ENCODE data around the gene VAV1.
"Not testable (repeated sequence)": the region's sequence is repeated elsewhere in the genome, so short reads cannot be mapped to it uniquely, and the experiment has no call there.

VAV1 gene

DNA sequence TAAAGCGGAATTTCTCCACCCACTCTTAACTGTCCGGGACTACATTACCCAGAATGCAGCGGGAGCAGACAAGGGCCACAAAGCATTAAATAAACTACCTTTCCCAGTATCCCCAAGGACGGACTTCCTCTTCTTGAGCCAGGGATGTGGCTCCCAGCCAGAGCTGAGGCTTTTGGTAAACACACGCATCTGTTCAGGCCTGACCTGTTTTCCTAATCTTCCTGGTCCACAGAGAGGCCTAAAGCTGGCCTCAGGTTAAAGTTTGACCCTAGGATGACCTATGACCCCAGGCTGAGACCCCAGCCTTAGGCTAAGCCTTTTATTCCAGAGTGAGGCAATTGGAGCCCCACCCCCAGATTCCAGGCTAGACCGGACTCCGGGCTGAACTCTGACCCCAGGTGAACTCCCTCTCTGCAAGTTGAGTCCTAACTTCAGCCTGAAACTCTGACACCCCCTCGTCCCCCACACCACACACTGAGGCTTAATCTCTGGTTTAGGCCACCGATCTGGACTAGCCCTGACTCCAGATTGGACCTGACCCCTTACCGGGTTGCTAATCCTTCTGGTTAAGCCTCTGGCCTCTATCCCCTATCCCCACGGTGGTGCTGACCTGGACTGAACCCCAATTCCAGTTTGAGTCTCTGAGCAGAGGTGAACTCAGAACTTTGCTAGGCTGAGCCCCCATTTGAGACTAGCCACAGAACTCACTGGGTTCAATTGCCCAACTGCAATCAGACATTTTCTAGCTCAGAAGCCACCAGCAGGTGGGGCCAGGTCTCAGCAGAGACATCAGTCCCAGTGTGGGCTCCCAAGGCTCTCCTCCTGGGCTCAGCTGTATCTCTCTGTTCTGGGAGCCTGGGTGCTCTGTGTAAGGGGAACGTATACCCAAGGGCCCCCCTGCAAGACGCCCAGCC is 34.4 kb upstream of the VAV1 start:
- peak; percentile 82 for DNase-seq

DNA sequence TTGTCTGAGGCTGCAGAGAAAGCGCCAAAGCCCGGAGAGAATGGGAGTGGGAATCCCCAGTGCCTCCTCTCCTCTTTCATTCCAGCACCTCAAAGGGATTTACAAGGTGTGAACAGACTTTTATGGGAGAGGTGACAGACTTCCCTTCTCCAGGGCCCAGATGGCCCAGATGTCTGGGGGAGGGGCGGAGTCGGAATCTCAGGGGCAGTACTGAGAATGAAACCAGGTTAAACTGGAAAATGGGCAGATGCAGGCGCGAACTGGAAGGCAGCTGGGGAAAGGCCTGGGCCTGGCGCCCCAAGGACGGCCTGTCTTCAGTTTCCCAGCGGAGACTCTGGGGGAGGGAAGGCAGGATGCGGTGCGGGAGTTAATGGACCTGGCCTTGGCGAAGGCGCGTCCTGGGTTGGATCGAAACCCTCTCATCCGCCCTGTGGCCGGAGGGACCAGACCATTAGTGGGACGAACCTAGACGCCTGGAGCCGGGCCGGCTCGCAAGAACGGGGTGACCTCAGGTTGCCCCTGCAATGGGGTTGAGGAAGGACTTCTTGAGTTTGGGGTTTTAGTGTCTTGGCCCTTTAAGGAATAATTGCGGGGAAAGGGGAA is 33.6 kb upstream of the VAV1 start:
- no peak for DNase-seq

DNA sequence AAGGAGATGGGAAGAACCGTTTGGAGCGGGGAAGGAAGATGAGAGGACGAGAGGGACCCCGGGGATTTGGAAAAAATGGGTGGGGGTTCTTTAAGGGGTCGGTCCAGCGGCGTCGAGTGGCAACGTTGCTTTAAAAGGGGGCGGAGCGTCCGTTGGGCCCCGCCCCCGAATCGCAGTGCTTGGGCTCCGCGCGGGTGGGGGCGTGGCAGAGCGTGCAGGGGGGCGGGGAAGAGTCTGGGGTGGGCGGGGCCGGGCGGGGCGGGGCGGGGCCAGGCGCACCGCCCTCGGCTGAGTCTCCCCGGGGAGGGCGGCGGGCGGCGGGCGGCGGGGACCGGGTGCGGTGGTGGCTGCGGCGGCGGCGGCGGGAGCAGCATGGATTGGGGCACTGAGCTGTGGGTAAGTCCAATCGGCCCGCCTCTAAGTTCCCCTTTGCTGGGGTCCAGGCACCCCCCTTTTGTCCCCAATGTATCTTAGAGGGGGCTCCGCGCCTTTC is 33.1 kb upstream of the VAV1 start, which contains the start of gene TRIP10:
Gene TRIP10, plus strand, starts transcription at position 291 of the 493 bp plus-strand sequence. Its CDS starts 82 bp downstream, at position 373.
- DNase-seq: peak; percentile 87

DNA sequence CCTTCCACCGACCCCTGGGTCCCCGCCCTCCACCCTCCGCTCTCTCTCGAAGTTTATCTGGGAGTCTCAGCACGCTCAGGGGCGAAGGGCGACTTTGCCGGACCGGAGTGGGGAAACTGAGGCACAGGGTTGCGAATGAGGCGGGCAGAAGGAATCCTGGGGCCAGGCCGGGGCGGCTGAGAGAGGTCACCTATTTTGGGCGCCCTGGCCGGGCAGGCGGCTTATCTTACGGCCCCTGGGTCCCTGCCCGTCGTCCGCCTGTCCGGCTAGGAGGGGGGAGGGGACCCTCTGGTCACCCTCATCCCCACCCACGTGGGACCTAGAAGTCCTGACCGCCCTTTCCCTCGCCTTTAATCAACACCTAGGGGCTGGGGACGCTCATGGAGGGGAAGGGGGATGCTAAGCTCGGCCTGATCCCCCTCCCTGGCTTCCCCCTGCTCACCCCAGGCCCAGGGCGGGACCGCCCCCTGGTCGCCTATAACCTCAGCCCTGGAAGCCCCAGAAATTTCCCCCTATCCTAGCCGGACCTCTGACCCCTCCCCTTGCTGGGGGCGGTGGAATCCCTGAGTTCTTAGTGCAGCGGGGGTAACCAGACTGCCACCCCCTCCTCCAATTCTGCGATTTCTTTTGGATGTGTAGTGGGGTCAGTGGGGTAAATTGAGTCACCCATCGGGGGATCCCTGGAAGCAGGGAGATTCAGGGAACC is 32.5 kb upstream of the VAV1 start:
- peak; percentile 62 for DNase-seq

DNA sequence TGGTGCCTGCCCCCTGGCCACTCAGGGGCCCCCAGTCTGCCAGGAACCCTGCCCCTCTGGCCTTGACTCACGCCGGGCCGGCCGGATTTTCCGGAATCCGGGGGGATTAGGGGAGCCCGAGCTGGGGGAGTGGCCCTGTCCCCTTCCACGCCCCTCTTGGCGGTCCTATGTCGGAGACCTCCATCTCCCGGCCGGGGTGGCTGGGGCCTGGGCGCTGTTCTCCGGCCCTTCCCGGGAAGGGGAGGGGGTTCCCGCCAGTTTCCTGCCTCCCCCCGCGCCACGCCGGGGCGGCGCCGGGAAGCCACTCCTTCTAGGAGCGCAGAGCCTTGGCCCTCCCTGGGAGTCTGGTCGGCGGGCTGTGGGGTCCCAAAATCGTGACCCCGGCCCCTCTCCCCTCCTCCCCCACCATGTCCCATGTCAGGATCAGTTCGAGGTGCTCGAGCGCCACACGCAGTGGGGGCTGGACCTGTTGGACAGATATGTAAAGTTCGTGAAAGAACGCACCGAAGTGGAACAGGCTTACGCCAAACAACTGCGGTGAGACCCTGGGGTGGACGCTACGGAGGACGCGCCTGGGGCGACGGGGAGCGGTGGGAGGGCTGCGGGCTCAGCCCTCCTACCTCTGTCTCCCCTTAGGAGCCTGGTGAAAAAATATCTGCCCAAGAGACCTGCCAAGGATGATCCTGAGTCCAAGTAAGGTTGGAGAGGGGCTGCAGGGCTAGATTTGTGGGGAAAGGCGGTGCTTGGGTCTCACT is 31.7 kb upstream of the VAV1 start:
- peak; percentile 11 for DNase-seq

DNA sequence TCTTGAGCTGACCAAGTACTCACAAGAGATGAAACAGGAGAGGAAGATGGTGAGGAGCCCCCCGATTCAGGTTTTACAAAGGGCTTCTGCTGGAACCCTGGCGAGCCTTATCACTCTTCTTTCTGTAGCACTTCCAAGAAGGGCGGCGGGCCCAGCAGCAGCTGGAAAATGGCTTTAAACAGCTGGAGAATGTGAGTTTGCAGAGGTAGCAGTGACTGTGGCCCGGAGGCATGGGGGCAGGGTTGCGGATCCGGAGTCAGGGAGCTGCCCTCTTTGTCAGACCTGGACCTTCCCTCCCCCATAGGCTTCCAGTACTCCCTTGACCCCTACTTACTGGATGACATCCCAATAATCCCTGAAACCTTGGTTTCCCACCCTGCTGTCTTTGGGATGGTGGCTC is 29.4 kb upstream of the VAV1 start:
- DNase-seq: no peak

DNA sequence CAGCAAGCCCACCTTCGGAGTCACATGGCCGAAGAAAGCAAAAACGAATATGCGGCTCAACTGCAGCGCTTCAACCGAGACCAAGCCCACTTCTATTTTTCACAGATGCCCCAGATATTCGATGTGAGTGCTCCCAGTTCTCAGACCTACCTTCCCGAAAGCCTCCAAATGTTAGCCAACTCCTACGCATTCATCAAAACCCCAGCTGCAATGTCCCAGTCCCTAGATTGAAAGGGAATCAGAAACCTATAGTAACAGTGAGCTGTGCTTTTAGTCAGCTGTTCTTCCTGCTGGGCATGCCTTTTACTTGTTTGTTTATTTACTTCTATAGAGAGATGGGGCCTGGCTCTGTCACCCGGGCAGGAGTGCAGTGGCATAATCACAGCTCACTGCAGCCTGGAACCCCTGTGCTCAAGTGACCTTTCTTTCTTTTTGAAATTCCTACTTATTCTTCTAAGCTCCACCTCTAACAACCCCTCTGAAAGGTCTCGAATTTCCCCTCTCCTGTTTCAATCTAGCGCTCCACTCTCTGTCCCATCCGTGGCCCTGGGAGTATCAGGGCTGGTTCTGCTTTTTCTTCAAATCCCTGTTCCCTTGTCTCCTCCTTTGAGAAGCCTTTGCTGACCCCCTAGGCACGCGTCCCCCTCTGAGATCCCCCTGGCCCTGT is 28.7 kb upstream of the VAV1 start:
- DNase-seq: no peak

DNA sequence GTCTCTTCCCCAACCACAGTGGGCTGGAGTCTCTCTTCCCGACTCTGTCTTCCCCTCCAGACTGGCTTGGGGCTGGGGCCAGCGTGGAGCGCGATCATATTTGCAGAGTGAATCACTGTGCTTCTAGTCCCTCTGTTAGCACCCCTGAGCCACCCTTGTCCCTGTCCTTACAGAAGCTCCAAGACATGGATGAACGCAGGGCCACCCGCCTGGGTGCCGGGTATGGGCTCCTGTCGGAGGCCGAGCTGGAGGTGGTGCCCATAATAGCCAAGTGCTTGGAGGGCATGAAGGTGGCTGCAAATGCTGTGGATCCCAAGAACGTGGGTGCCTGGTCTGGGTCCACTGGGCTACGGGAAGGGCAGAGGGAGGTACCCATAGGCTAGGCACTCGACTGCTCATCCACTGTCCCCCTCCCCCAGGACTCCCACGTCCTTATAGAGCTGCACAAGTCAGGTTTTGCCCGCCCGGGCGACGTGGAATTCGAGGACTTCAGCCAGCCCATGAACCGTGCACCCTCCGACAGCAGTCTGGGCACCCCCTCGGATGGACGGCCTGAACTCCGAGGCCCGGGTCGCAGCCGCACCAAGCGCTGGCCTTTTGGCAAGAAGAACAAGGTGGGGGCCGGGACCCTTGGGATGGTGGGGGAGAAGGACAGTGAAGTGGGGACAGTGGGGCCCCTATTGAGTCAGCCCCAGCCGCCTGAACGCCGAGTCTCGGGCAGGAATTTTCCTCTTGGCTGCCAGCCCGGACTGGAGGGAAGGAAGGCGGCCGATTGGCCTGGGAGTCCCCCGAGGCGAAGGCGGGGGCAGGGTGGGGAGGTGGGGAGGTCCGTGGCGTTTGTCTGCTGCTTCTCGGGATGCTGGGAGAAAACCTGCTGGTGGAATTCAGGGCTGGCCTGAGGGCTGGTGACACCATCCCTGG is 27.9 kb upstream of the VAV1 start:
- DNase-seq: no peak

DNA sequence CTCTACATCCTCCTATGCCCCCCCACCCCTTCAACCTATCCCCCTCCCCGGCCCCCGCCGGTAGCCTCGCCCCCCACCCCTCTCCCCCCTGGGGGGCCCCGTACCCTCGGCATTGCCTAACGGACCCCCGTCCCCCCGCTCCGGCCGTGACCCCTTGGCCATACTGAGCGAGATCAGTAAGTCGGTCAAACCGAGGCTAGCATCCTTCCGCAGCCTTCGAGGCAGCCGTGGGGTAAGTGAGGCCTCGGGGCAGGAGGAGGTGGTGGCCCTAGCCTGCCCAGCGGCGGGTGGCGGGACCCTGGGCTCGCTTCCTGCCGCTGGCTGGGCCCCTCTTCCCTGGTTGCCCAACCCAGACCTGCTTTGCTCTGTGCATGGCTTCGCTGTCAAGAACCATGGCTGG is 26.5 kb upstream of the VAV1 start:
- DNase-seq: no peak

DNA sequence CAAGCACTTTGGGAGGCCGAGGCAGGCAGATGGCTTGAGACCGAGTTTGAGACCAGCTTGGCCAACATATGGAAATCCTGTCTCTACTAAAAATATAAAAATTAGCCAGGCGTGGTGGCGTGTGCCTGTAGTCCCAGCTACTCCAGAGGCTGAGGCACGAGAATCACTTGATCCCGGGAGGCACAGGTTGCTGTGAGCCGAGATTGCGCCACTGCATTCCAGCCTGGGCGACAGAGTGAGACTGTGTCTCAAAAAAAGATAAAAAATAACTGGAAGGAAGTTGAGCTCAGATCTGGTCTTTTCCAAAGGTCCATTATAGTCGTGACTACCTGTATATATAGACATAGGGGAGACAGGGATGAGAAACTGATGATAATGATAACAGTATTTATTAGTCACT is 24.0 kb upstream of the VAV1 start:
- not testable (repeated sequence) for DNase-seq

DNA sequence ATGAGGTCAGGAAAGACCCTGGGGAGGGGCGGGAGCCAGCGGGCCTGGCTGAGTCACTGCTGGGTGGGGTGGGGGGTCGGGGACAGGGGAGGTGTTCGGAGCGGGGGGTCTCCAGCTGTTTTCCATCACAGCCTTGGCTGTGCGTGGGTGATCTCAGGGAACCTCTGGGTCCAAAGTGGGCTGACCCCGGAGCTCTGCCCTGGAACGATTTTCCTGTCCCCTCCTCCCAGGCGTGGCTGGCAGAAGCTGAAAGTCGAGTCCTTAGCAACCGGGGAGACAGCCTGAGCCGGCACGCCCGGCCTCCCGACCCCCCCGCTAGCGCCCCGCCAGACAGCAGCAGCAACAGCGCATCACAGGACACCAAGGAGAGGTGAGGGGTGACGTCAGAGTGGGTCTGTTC is 22.4 kb upstream of the VAV1 start:
- DNase-seq: no peak

DNA sequence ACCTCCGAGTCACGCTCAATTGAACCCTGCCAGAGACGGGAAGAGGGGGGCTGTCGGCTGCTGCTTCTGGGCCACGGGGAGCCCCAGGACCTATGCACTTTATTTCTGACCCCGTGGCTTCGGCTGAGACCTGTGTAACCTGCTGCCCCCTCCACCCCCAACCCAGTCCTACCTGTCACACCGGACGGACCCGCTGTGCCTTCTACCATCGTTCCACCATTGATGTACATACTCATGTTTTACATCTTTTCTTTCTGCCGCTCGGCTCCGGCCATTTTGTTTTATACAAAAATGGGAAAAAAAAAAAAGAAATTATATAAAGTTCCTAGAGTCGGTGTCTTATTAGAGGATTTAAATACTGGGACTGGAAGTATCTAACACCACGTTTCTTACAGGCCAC is 21.3 kb upstream of the VAV1 start:
- no peak for DNase-seq

DNA sequence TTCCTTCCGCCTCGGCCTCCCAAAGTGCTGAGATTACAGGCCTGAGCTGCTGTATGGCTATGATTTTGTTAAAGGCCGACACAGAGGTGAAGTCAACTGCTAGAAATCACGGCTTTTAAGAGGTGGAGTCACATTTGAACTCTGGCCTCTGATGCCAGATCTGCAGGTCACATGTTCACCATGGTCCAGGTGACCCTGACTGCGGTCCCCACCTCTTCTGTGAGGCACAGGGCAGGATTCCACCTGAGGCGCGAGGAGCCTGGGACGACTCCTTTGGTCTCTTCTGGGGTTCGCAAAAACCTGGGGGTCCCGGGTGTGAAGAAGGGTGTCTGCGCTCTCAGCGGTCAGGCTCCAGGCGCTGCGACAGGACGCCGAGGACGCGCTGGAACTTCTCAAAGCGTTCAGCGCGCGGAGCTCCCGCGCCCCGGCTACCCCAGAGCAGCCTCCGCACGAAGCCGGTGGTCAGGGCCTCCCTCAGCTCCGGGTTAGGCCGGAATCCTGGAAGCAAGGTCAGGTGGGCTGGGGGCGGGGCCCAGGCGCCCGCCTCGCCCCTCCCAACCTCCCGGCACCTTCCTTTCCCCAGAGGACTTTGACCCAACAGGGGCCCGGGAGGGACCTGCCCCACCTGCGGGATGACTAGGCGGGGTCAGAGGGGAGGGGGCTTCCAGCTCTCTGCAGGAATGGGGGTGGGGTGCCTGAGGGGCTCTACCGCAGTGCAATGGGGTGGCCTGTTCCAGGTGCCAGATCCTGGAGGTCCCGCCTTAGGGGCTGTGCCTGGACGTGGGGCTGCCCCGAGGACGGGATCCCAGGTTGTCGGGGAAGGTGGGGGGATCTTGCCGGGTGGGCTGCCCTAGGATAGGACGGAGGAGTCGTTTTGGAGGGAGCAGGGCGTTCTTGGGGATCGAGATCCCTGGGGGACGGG is 20.0 kb upstream of the VAV1 start:
- no peak for DNase-seq

DNA sequence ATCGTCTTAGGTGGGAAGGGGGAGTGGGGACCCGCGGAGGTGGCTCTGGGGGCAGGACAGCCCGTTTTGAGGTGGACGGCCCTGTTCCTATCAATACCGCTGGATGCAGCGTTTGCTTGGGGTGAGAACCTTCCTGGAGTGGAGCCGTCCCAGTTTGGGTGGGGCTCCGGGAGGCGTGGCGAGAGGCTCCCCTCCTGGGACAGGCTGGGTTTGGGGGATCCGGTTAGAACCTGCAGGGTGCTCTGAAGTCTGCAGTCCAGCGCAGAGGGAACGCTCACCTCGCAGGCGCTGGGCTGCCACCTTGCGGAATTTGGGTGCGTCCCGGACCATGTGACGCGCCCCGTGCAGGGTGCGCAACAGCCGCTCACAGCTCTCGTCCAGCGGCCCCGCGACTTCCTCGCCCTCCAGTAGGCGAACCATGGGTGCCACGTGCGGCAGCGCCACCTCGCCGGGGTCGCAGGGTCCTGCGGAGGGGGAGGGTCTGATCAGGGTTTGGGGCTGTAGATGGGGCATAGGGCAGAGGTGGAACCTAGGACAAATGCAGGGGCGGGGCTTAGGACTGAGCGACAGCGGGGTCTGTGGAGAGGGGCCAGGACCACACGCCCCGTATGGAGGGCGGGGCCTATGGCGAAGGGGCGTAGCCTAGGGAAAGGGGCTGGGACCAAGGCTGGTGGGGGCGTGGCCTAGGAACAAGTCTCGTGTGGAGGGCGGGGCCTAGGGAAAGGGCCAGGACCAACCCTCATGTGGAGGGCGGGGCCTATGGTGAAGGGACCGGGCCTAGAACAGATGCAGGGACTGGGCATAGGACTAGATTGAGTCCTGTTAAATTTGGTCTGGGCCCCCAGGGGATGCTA is 19.1 kb upstream of the VAV1 start:
- DNase-seq: peak; percentile 82

DNA sequence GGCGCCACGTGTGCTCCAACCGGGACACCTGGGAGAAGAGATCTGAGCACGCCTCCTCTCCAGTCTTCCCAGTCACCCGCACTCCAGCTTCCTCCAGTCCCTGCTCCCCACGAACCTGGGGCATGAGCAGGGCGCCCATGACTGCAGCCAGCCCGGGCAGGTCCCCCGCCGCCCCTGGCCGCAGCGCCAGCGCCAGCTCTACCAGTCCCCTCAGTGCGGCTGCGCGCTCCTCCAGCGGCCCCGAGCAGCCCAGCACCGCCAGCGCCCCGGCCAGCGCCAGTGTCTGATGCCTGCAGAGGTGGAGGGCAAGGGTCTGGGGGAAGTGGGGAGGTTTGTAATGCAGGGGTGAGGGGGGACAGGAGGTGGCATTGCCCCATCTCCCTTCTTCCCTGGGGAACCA is 18.4 kb upstream of the VAV1 start:
- DNase-seq: no peak

DNA sequence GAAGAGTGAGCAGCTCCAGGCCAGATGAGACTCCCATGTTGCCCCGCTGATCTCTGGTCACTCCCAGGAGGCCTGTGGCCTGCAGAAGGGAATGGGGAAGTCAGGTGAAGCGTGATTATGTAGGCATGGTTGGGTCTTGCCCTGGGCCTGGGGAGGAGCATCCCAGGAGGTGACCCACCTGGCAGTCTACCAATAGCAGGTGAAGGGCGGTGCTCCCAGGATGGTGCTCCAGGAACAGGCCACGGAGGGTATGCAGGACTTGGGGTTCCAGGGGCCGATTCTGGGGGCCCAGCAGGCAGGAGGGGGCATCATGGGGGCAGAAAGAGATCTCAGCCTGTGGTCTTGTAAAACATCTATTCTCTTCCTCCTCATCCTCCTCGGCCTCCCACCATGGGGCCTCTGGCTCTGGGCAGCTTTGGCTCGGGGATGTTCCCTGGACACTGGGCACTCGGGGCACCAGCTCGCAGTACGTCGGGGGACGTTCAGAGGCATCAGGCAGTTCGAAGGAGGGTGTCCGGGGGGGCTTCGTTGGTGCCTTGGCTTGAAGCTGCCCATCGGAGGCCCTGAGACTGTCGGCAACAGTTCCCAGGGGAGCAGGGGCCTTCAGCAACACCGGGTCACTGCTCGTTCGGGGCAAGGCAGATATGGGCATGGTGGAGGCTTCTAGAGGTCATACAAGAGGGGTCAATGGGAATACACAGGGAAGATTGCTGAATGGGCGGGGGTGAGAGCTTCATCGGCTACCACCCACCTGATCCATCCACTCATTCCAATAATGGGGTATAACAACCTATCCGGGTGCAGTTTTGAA is 17.6 kb upstream of the VAV1 start:
- DNase-seq: no peak

DNA sequence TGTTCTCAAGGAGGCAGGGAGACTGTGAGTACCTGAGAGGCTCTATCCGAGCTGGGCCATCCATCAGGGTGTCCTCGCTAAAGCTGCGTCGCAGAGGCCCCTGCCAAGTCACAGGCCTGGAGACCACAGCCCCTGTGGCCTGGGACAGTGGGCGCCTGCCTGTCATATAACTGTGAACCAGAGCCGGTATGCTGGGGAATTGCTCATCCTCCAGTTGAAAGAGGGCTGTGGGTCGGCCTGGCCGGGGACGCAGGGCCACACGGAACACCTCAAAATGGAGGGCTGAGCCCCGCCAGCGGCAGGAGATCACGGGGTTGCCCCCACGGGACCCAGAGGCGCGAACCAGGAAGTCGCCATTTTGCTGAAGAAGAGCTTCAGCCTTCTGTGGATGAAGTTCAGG is 11.9 kb upstream of the VAV1 start:
- no peak for DNase-seq

DNA sequence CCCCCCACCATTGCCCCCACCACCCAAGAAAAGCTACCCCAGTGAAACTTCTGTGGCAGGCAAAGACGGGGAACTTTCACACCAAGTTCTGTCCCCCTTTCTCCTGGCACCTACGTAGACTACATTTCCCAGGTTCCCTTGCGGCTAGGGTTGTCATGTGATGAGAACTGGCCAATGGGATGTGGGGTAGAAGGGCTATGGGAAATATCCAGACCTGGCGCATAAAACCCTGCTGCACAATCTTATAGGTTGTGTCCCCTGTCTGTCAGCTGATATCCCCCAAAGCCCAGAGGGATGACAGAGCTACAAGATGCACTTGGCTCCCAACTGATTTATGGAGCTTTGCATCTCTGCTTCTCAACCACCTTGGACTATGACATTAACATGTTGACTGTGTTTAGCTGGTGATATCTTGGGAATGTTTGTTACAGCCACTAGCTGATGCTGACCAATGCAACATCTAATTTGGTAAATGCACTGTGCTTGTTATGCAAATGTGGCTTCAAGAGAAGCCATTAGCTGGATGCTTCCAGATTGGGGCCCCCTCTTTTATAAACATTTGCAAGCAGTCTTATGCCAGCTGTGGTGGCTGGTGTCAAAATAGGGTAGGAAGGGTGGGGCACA is 11.3 kb upstream of the VAV1 start:
- DNase-seq: no peak
